Panc1 (cell line): ENCODE data around the gene DCC. TPM values are rescaled to one million over a fixed set of nuclear protein-coding genes. Genes with fewer than 3 reads are reported as not detected.

Experiments
- ATAC-seq: fragments of 200-7000 bp; cut with Tn5 transposase; 2 replicates; pipeline ENCODE4 v1.9.1; 2020; ENCODE audit warnings: mild to moderate bottlenecking, moderate library complexity
- BruUV-seq: library from RNA; stranded (reverse); fragments of 400-500 nt; replicated peaks from 2 replicates; lab custom pipeline; 2021; lab: Mats Ljungman, UMichigan
- CTCF ChIA-PET: fragments of 300-600 bp; sonication (Branson Sonifier 250); formaldehyde crosslinking; loops from one replicate; lab custom pipeline; 2022; ENCODE audit warnings: antibody characterized with exemption; lab: Charles Lee
- POLR2A ChIA-PET: fragments of 300-600 bp; sonication (Branson Sonifier 250); formaldehyde crosslinking; loops from one replicate; lab custom pipeline; 2022; ENCODE audit warnings: antibody characterized with exemption; lab: Charles Lee
- DNase-seq: peaks from one replicate; pipeline ENCODE4 v3.0.0-alpha.2; 2010; ENCODE audit warnings: low read depth, low spot score
- H3K27ac ChIP-seq: 2 replicates; pipeline ENCODE4 v1.5.1; 2011; ENCODE audit warnings: mild to moderate bottlenecking, low read length, inconsistent platforms
- H3K27me3 ChIP-seq: fragments of 200-500 bp; sonication (Bioruptor generic); 2 replicates; pipeline ENCODE4 v1.6.0; 2014; ENCODE audit warnings: low read length, inconsistent platforms; ENCODE audit not compliant: control insufficient read depth, insufficient read depth
- H3K36me3 ChIP-seq: fragments of 200-500 bp; sonication (Bioruptor generic); 2 replicates; pipeline ENCODE4 v1.5.1; 2014; ENCODE audit warnings: inconsistent platforms, mild to moderate bottlenecking, low read length, moderate library complexity; ENCODE audit not compliant: control insufficient read depth, insufficient read depth
- H3K4me1 ChIP-seq: 2 replicates; pipeline ENCODE4 v1.5.1; 2011; ENCODE audit warnings: inconsistent platforms, mild to moderate bottlenecking, low read length, moderate library complexity; ENCODE audit not compliant: control insufficient read depth, insufficient read depth
- H3K4me3 ChIP-seq, 2 experiments: 2 replicates each; pipeline ENCODE4 v1.5.1; 2011 to 2012; ENCODE audit warnings: low read depth in 2 of 2, low read length in 2 of 2, mild to moderate bottlenecking in 2 of 2, inconsistent platforms in 1 of 2, moderate library complexity in 1 of 2
- H3K9me3 ChIP-seq: fragments of 200-500 bp; sonication (Bioruptor generic); 2 replicates; pipeline ENCODE4 v1.5.1; 2014; ENCODE audit warnings: low read depth, mild to moderate bottlenecking, inconsistent platforms, low read length, moderate library complexity; ENCODE audit not compliant: control insufficient read depth, insufficient read depth
- POLR2AphosphoS5 ChIP-seq: IDR thresholded peaks from 2 replicates; pipeline ENCODE4 v1.6.1; 2012; ENCODE audit warnings: mild to moderate bottlenecking, low read depth, low read length, moderate library complexity
- SIN3A ChIP-seq: IDR thresholded peaks from 2 replicates; pipeline ENCODE4 v1.6.1; 2012; ENCODE audit warnings: low read depth, mild to moderate bottlenecking, low read length, moderate library complexity, borderline replicate concordance; ENCODE audit not compliant: insufficient read depth
- TCF7L2 ChIP-seq: IDR thresholded peaks from 2 replicates; pipeline ENCODE4 v1.6.1; 2011; ENCODE audit warnings: mild to moderate bottlenecking, low read depth, low read length, inconsistent platforms
- in situ Hi-C: cut with HindIII; loops from 2 replicates; pipeline ENCODE4 v1.10.0; 2016; ENCODE audit warnings: low sequenced_read_pairs, low pct_unique_long_range_greater_than_20kb
- intact Hi-C: fragments of 100-400 bp; cut with micrococcal nuclease; formaldehyde crosslinking; loops from one replicate; pipeline ENCODE4 v1.10.0; 2022; ENCODE audit not compliant: unreplicated experiment
- total RNA-seq: library from RNA; stranded (reverse); gene quantifications from one replicate; pipeline ENCODE4 v1.2.1, GENCODE V29; 2021; ENCODE audit not compliant: unreplicated experiment
- TF ChIP-seq, protein P1 (sequence below), 2 experiments: IDR thresholded peaks; 2 replicates each; pipeline ENCODE4 v1.6.1; 2011 to 2012; ENCODE audit warnings: low read depth in 2 of 2, control low read depth in 1 of 2, low read length in 1 of 2, mild to moderate bottlenecking in 1 of 2, moderate library complexity in 1 of 2; ENCODE audit not compliant: insufficient read depth in 1 of 2
- TF ChIP-seq, protein P2 (sequence below): fragments of 450-650 bp; IDR thresholded peaks from 2 replicates; pipeline ENCODE4 v1.5.1; 2017; ENCODE audit warnings: mild to moderate bottlenecking

Gene DCC
- total RNA-seq, 1 experiment from 2014 or later: not detected

DNA sequence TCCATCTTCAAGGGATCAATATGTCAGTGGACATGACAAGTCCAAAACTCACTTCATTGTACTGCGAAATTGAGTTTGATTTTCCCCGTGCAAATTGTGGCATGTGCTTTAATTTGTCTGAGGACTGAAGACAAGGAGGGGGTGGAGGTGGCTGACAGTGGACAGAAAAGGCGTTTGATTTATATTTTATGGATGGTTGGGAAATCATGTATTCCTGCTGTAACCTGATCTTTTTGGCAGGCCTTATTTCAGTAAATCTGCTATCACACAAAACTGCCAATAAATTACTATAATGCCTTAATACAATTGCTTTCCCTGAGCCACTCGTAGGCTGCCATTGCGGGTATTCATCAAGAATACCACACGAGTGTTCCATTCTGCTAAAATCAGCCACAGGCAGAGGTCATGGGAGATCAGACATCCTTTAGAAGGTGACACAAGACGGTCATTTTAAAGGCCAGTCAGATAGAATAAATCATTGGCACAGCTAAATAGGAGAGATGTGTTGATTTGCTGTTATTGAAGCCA, 1164.0 kb downstream of the DCC start:
- H3K4me3 ChIP-seq: no peak overlapping the region
- ATAC-seq (no peak), DNase-seq (no peak)
- in situ Hi-C loops: no loop called here
- CTCF ChIA-PET: no interaction called here
- BruUV-seq: no TSS peak
- no peaks in the 10 kb centered on the region for H3K36me3 ChIP-seq
- no peaks in the 10 kb centered on the region for H3K4me1 ChIP-seq
- TF ChIP-seq, protein P1, sequence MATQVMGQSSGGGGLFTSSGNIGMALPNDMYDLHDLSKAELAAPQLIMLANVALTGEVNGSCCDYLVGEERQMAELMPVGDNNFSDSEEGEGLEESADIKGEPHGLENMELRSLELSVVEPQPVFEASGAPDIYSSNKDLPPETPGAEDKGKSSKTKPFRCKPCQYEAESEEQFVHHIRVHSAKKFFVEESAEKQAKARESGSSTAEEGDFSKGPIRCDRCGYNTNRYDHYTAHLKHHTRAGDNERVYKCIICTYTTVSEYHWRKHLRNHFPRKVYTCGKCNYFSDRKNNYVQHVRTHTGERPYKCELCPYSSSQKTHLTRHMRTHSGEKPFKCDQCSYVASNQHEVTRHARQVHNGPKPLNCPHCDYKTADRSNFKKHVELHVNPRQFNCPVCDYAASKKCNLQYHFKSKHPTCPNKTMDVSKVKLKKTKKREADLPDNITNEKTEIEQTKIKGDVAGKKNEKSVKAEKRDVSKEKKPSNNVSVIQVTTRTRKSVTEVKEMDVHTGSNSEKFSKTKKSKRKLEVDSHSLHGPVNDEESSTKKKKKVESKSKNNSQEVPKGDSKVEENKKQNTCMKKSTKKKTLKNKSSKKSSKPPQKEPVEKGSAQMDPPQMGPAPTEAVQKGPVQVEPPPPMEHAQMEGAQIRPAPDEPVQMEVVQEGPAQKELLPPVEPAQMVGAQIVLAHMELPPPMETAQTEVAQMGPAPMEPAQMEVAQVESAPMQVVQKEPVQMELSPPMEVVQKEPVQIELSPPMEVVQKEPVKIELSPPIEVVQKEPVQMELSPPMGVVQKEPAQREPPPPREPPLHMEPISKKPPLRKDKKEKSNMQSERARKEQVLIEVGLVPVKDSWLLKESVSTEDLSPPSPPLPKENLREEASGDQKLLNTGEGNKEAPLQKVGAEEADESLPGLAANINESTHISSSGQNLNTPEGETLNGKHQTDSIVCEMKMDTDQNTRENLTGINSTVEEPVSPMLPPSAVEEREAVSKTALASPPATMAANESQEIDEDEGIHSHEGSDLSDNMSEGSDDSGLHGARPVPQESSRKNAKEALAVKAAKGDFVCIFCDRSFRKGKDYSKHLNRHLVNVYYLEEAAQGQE (IDR thresholded peaks at IDR 0.05; ENCODE audit: insufficient read depth in 1 of 2, low read depth in 2 of 2, low read length in 1 of 2): no peak
- TF ChIP-seq POLR2AphosphoS5: no peak
- TF ChIP-seq, protein P2, sequence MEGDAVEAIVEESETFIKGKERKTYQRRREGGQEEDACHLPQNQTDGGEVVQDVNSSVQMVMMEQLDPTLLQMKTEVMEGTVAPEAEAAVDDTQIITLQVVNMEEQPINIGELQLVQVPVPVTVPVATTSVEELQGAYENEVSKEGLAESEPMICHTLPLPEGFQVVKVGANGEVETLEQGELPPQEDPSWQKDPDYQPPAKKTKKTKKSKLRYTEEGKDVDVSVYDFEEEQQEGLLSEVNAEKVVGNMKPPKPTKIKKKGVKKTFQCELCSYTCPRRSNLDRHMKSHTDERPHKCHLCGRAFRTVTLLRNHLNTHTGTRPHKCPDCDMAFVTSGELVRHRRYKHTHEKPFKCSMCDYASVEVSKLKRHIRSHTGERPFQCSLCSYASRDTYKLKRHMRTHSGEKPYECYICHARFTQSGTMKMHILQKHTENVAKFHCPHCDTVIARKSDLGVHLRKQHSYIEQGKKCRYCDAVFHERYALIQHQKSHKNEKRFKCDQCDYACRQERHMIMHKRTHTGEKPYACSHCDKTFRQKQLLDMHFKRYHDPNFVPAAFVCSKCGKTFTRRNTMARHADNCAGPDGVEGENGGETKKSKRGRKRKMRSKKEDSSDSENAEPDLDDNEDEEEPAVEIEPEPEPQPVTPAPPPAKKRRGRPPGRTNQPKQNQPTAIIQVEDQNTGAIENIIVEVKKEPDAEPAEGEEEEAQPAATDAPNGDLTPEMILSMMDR: no peak
- no peaks in the 10 kb centered on the region for H3K27me3 ChIP-seq
- no peaks in the 10 kb centered on the region for H3K9me3 ChIP-seq
- H3K27ac ChIP-seq: no peak overlapping the region
- POLR2A ChIA-PET: no interaction called here
- intact Hi-C loops: no loop called here

DNA sequence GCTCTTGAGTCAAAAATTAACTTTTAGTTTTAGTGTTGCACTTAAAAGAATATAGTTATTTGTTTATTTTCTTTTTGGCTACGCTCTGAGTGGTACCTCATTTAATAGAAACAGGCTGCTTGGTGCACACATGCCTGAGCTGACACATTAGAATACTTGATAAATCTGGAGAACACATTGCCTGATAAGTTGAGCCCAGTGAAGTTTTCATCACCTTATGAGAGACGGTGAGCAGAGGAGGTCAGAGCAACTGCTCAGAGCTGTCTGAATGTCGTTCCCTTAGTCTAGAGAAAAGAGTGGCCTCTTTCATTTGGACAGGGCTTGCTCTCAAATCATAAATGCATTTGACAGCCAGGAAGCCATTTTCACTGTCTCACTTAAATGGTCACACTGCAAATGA, 1168.5 kb downstream of the DCC start:
- ATAC-seq: no peak
- in situ Hi-C loops (no loop called here), intact Hi-C loops (no loop called here)
- Histone ChIP-seq H3K4me3 (no peak overlapping the region), H3K27me3 (no peaks in the 10 kb centered on the region), H3K4me1 (no peaks in the 10 kb centered on the region), H3K36me3 (no peaks in the 10 kb centered on the region), H3K27ac (no peak overlapping the region), H3K9me3 (no peaks in the 10 kb centered on the region)
- ChIA-PET CTCF (no interaction called here), POLR2A (no interaction called here)
- BruUV-seq: no TSS peak
- TF ChIP-seq POLR2AphosphoS5: no peak
- no peak for TF ChIP-seq TCF7L2
- TF ChIP-seq, protein P1 (IDR thresholded peaks at IDR 0.05; ENCODE audit: insufficient read depth in 1 of 2, low read depth in 2 of 2, low read length in 1 of 2): no peak
- TF ChIP-seq, protein P2: no peak
- no peak for TF ChIP-seq SIN3A
- no peak for DNase-seq
